ENCODE data around the gene PDE4DIP.
"Not testable (repeated sequence)": the region's sequence is repeated elsewhere in the genome, so short reads cannot be mapped to it uniquely, and the experiment has no call there.

The PDE4DIP gene

DNA sequence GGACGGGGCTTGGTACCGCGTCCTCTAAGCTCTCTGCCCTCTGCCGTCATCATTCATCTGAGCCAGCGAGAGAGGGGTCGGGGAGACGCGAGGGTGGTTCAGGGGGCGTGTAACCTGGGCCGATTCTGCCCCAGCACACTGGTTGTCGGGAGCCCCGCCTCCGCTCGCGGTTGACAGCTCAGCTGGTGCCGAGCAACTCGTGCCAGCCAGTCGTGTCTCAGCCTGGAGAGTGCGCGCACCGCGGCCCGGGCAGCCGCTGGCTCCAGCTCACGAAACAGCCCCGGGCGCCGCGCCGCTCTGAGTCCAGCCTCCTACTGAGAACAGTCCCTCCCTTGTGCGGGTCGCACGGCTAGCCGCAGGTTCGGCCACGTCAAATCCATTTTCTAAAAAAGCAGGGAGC lies at the start of gene PDE4DIP:
TSS of gene PDE4DIP (plus strand) at position 209 of the 400 bp plus-strand sequence. CDS start 347 bp downstream, outside the sequence.
- DNase-seq (ENCODE audit: low read depth): peak; percentile 8

DNA sequence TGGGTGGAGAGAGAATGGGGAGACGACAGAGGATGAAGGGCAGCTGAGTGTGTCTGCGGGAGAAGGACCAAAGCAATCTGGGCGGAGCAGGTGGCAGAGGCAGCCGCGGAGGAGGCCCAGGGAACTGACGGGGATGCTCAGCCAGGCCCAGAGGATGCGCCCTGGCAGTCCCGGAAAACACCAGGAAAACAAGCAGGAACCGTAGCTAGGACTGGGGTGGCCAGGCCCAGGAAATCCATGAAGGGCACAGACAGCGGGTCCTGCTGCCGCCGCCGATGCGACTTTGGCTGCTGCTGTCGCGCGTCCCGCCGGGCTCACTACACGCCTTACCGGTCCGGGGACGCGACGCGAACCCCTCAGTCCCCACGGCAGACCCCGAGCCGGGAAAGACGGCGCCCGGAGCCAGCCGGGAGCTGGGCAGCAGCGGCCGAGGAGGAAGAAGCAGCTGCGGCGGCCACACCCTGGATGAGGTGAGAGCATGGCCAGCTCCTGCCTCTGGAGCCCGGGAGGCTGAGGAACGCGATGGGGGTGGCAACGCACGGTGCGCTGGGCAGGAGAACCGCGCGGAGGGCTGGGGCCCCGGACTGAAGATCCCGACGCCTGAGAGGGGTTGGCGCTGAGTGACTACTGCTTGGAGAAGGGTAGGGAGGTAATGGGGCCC lies 35.8 kb upstream of the PDE4DIP start:
- DNase-seq (ENCODE audit: low read depth): not testable (repeated sequence)

DNA sequence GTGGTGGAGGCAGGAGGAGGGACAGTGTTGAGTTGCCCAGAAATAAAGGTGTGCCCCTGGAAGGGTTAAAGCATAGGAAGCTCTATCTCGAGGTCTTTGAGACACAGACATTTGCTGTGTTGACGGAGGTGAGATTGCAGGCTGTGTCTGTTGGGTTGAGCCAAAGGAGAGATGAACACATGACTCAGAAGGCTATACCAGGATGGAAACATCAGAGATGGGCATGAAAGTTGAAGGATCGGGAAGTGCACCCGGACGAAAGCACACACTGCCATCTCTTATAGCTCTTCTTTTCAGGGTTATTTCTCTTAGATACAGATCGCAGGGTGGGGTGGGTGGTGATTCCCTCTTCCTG lies 35.3 kb upstream of the PDE4DIP start:
- not testable (repeated sequence) for DNase-seq (ENCODE audit: low read depth)

DNA sequence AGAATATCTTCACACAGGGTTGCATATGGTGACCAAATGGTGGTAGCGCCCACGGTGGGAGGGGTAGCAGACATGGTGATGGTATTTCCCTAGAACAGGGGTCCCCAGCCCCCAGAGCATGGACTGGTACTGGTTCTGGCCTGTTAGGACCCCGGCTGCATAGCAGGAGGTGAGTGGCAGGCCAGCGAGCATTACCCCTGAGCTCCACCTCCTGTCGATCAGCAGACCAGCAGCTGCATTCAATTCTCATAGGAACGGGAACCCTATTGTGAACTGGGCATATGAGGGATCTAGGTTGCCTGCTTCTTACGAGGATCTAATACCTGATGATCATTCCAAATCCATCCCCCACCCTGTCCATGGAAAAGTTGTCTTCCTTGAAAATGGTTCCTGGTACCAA lies 22.0 kb upstream of the PDE4DIP start:
- not testable (repeated sequence) for DNase-seq (ENCODE audit: low read depth)

DNA sequence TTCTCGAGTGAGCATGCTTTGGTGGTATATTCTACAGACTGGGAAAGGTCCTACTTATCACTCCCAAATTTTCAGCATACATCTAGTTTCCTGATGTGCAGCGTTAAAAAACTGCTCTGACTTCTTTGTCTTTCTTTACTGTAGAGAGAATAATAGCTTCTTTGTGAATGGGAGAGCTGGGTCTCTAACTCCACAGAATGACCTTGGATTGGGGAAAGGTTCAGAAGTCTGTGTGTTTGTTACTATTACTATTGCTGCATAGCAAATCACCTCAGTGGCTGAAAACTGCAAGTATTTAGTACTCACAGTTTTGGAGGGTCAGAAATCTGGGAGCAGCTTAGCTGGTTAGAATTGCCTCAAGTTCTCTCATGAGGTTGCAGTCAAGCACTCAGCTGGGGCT lies 20.4 kb upstream of the PDE4DIP start:
- DNase-seq (ENCODE audit: low read depth): not testable (repeated sequence)

DNA sequence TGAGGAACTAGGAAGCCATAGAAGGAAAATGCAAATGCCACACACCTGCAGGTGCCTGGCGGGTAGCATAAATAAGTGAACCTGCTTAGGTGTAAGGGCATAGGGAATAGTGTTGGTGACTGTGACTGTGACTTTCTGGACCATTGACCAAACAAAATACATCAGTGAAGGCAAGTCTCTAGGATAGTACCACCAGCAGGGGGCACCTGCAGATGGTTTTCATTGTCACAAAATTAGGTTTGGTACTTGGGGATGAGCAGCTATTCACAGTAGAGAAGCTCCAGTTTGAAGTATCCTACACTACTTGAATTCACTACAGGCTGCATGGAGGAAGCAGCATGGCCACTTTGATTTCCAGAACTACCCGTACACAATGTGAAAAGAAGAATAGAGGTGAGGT lies 19.2 kb upstream of the PDE4DIP start:
- DNase-seq (ENCODE audit: low read depth): not testable (repeated sequence)

DNA sequence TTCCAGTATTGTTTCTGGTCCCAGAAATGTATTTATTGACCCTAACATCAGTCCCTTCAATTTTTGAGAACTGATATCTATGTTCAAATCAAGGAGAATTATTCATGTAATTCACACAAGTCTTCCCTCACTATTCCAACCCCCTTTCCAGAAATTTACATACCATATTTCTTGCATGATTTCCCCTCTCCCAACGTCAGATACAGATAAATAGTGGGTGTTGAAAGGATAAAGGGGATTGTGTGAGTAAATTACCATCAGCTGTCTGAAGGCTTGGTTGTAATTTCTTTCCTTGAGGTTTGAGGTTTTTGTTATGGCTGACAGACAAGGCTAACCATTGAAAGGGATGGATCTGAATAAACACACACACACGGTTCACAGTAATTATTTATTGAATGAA lies 15.7 kb upstream of the PDE4DIP start:
- not testable (repeated sequence) for DNase-seq (ENCODE audit: low read depth)

DNA sequence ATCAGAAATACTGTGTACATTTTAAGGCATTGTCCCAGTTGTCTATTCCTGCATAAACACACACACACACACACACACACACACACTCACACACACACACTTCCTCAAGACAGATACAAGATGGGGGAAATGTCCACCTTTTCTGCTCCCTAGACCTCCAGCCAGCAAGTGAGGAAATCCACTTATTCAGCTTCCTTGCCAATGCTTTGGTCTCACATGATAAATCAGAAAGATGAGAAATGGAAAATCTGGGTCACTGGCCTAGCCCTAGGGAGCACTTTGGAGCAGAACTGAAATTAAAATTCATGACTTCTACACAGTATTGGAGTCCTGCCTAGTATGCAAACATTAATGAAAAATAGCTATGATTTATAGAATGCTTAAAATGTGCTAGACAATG lies 15.3 kb upstream of the PDE4DIP start:
- DNase-seq (ENCODE audit: low read depth): not testable (repeated sequence)

DNA sequence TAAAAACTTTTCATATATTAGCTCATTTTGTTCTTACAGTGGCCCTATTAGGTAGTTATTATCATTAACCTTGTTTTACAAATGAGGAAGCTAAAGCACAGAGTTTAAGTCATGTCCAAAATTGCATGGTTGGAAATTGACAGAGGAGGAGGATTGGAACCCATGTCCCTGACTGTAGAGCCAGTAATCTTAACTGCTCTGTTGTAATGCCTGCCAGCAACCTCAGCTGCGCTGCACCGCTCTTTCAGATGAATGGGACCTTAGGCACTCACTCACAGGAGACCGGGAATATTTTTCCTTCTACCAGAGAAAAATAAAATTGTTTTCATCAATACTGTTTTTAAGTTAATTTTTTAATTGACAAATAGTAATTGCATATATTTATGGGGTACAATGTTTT lies 14.9 kb upstream of the PDE4DIP start:
- not testable (repeated sequence) for DNase-seq (ENCODE audit: low read depth)

DNA sequence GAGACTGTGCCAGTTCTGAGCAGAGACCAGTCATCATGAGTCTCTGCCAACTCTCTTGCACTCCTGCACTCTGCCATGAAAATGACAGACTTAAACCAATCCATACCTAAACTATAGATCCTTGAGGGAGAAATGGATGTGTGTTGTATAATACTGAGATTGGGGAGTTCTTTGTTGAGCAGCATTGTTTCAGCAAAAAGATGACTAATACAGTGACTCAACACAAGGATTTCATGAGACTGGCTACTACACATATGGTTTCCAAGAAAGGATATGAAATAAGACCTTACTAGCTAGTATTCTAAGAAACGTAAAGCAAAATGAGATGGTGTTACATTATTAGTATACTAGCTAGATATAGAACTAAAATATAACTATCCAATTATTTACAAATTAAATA lies 3.0 kb upstream of the PDE4DIP start:
- not testable (repeated sequence) for DNase-seq (ENCODE audit: low read depth)

DNA sequence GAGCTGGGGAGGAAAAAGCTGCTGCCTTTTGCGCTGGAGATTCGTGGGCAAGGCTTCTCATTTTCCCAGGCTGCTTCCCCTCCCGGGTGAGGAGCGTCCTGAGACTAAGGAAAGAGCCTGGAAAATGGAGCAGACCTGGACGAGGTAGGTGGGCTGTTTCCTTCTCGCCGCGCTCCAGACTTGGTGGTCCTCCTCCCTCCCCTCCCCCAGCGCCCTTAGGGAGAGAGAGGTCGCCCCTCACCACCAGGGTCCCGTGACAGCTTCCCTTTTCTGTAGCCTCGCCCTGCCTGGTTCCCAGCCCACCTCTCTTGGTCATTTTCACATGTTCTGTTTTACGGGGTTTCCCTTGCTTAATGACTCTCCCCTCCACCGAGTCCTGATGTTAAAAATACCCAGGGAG lies 423 bp downstream of the PDE4DIP start:
- not testable (repeated sequence) for DNase-seq (ENCODE audit: low read depth)

DNA sequence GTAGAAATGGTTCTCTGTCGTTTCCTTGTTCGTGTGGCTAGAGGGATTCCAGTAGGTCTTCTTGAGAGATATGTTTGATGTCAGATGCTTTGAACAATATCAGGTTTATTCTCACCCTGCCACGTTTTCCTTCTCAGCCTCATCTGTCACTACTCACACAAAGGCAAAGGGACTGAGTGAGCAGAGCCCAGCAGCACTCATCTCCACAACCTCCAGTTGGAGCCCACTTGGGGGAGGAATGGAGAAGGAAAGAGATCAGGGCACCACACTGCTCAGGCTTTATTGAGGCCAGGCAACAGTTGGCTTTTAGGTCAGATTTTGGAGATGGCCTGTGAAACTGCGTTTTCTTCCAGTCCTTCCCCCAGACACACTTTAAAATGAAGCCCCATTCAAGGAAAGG lies 840 bp downstream of the PDE4DIP start:
- not testable (repeated sequence) for DNase-seq (ENCODE audit: low read depth)

DNA sequence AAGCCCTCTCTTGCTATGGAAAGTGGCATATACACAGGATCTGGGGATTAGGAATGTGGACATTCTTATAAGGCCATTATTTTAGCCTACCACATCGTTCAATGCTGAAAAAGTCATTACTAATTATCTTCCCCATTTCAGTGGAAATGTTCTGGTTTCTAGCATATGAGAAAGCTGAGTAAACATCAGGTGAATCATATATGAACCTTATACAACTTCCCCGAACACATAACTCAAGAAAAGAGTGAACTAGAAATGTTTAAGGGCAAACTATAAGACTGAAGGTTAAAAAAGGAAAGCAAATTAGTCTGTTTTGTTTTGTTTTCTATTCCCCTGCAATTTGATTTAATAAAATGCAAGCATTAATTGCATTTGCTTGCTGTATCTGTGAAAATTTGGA lies 6.1 kb downstream of the PDE4DIP start:
- DNase-seq (ENCODE audit: low read depth): not testable (repeated sequence)

DNA sequence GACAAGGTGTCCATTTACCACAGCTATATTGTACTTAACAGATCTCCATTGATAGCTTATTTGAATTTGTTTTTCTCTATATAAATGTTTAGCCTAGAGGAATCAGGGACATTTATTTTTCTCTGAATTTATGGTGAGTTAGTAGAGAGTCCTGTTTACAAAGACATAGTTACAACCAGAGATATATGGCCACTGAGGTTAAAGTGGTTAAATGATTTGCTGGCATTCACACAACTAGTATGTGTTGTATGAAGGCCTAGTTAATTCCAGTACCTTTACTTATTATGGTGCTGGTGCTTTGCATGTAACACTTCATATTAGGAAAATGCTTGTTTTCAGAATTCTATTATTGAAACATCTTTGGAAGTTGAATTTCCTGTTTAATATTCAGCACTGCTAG lies 6.6 kb downstream of the PDE4DIP start:
- not testable (repeated sequence) for DNase-seq (ENCODE audit: low read depth)

DNA sequence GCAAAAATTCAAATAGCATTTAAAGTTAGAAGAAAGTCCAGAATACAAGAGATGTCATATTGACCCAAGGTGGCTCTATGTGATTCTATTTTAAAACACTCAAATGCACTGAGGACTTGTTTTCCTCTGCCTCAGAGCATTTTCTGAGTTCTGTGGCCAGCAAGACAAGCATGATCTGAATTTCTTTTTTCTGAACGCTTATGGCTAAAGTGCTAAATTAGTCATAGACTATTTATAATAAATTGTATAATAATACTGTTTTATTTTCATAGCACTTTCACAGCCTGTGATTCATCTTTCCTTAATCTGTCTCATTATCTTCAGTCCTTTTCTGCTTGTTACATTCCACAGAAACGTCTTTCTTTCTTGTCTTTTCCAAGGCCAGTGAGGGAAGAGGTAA lies 7.5 kb downstream of the PDE4DIP start:
- DNase-seq (ENCODE audit: low read depth): not testable (repeated sequence)

DNA sequence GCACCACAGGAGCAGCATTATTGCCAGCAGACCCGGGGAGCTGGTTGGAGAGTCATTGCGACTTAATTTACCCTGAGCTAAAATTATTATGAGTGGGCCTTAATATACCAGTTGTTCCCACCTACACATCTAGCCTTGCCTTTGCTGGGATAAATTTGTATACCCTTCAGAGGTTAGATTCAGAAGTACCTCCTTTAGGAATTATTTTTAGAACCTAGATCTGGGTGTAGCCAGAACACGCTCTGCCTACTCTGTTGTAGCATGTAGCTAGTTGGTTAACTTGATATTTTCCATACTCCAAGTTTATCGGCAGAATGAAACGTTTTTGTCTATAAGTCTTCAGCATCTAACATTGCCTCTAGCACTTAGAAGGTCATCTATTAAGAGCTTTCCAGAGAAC lies 9.1 kb downstream of the PDE4DIP start:
- not testable (repeated sequence) for DNase-seq (ENCODE audit: low read depth)

DNA sequence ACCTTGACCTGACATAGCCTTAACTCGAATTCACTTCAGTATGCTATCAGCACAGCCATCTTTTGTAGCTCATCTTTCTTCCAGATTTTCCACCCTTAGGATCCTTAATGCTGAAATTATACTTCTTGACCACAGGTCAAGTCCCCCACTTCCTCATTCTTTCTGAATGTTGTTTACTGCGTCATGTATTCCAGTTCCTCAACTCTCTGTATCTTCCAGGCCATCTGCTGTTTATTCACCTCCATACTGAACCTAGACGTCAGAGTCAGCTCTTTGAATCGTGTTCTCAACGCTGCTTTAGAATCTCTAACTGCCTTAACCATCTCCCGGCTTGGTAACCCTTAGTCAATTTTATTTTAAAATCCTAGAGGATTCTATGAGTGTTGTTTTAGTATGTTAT lies 9.8 kb downstream of the PDE4DIP start:
- DNase-seq (ENCODE audit: low read depth): not testable (repeated sequence)

DNA sequence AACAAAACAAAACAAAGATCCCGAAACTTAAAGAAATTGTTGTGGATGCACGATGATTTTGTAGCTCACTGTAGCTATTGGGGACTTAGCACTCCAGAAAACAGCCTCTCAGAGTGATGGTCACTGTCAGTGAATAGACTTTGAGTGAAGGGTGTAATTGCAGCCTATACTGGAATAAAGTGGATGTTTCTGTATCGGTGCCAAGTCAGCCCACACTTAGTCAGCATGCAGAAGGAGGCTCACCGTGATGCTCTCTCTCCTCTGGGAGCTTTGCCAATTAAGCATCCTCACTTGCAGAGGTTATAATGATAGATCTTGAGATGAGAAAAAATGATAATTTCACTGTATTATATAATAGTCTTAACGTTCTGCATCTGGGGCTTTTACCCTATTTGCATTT lies 11.1 kb downstream of the PDE4DIP start:
- not testable (repeated sequence) for DNase-seq (ENCODE audit: low read depth)

DNA sequence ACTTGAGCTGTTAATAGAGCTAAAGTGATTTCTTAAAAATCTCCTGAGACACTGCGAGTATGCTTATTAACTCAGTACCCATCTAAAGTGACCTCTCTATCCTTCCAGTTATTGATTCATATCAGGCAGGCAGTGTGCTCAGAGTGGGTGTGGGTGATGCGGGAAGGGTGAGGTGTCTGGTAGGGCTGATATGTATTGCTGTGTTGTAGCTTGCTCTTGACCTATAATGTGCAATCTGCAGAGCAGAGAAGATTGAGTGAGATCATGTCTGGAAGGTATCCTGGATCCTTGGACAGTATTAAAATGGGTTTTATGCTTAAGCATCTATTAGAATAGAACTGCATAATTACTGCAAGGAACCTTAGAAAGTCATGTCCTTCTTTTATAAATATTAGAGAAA lies 15.8 kb downstream of the PDE4DIP start:
- DNase-seq (ENCODE audit: low read depth): not testable (repeated sequence)

DNA sequence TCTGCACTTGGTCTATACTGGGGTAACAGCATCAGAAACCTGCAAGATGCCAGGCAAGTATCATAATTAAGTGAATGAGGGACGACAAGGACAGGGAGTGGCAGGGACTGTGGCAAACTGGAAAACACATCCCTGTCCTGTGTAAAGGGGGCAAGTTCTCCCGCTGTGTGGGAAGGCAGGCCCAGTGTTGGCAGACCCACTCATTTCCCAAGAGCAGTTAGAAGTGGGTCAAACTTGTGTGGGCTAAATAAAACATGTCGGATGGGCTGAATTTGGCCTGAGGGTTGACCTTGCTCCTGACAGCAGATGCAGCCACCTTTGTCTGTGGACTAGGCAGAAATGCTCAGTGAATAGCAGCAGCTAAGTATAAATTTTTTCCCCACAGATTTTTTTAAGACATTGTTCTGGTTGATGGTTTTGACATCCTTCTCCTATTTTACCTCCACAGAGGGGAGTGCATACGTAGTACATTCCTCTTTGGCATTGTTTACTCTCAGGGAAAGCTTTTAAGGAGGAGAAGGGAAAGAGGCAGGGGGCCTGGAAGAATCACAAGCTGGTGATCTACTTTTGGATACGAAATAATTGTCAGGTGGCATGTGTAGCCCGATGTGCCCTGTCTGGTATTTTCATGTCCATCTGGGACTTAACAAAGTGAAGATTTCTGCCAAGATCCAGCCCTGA lies 16.5 kb downstream of the PDE4DIP start:
- DNase-seq (ENCODE audit: low read depth): not testable (repeated sequence)

DNA sequence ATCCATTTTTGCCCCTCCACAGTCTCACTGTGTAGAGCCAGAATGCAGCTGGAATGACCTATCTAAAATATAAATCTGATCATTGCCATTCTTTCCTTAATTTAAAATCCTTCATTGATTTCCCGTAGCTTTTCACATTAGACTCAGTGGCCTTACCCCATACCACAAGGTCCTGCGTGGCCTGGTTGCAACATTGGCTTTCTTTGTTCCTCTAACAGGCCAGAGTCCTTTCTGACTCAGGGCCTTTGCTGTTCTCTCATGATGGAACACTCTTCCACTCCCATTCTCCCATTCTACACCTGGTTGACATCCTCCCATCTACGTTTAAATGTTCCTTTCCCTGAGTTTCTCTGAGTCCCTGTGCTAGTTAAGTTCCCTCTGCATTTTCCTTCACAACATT lies 18.4 kb downstream of the PDE4DIP start:
- DNase-seq (ENCODE audit: low read depth): not testable (repeated sequence)

DNA sequence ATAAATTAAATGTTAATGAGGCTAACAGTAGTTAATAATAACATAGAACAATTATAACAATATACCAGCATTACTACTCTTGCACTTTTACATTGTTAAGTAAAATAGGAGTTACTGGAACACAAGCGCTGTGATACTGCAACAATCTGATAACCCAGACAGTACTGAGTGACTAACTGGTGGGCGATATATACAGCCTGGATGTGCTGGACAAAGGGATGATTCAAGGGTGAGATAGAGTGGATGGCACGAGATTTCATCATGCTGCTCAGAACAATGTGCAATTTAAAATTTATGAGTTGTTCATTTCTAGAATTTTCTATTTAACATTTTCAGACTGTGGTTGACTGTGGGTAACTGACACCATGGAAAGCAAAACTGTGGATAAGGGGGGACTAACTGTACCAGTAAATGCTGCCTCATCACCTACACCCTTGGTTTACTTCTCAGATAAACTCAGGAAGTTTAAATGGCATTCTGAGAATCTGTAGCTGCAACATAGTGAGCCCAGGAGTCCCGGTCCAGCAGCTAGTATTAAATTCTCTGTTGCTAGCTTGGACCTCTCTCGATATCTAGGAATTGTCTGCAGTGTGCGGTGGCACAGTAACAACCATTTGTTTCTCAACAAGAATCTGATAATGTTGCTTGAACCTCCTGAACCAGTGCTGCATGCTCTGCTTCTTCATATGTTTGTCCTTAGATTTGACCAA lies 24.9 kb downstream of the PDE4DIP start:
- not testable (repeated sequence) for DNase-seq (ENCODE audit: low read depth)

DNA sequence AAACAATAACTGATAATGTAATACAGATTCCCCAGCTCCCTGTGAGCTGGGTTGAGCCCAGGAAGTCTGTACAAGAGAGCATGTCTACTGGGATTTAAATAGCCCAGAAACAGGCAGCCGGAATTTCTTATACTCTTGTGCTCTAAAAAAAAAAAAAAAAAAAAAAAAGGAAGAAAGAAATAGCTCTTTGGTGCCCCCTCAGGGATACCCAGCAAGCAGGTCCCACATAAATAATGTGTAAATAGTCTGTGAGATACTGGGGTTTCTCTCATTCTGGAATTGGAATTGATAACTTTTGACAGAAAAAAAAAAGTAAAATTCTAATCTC lies 25.4 kb downstream of the PDE4DIP start:
- DNase-seq (ENCODE audit: low read depth): not testable (repeated sequence)

All from activated T-helper 1 cell treated with Interleukin-2 at 50 U/mL for 16 hours (primary cell).